OCI-LY7 (cell line): ENCODE data around the gene STK16. TPM values are rescaled to one million over a fixed set of nuclear protein-coding genes. Genes with fewer than 3 reads are reported as not detected.

Experiments
- BruUV-seq: library from RNA; stranded (reverse); fragments of 400-500 nt; replicated peaks from 2 replicates; lab custom pipeline; 2021; lab: Mats Ljungman, UMichigan
- CTCF ChIA-PET: fragments of 300-600 bp; sonication (Branson Sonifier 250); formaldehyde crosslinking; loops from one replicate; lab custom pipeline; 2022; ENCODE audit warnings: antibody characterized with exemption; ENCODE audit not compliant: unreplicated experiment; lab: Charles Lee
- POLR2A ChIA-PET: fragments of 300-600 bp; sonication (Branson Sonifier 250); formaldehyde crosslinking; loops from one replicate; lab custom pipeline; 2022; ENCODE audit warnings: antibody characterized with exemption; lab: Charles Lee
- DNase-seq: peaks from one replicate; pipeline ENCODE4 v3.0.0-alpha.2; 2015; ENCODE audit warnings: low spot score
- H2AFZ ChIP-seq: fragments of 200-600 bp; sonication (generic), shearing (Covaris generic); 2 replicates; pipeline ENCODE4 v1.6.1; 2014; ENCODE audit warnings: mild to moderate bottlenecking, antibody characterized with exemption, low read length, moderate library complexity
- H3K27ac ChIP-seq: fragments of 200-600 bp; sonication (generic); 2 replicates; pipeline ENCODE4 v1.5.1; 2014; ENCODE audit warnings: mixed run types, low read depth, mild to moderate bottlenecking, moderate library complexity, low read length, inconsistent platforms; ENCODE audit not compliant: poor library complexity, severe bottlenecking
- H3K36me3 ChIP-seq: fragments of 200-600 bp; sonication (generic); 2 replicates; pipeline ENCODE4 v1.6.1; 2014; ENCODE audit warnings: mild to moderate bottlenecking, antibody characterized with exemption, low read length, moderate library complexity, mixed read lengths; ENCODE audit not compliant: insufficient read depth
- H3K4me1 ChIP-seq: fragments of 200-600 bp; sonication (generic); 2 replicates; pipeline ENCODE4 v1.5.1; 2014; ENCODE audit warnings: mild to moderate bottlenecking, low read length; ENCODE audit not compliant: insufficient read depth, poor library complexity, severe bottlenecking
- H3K4me2 ChIP-seq: fragments of 200-600 bp; sonication (generic); 2 replicates; pipeline ENCODE4 v1.6.1; 2014; ENCODE audit warnings: mild to moderate bottlenecking, low read length
- H3K4me3 ChIP-seq: fragments of 200-600 bp; sonication (generic); 2 replicates; pipeline ENCODE4 v1.5.1; 2014; ENCODE audit warnings: mild to moderate bottlenecking, low read depth, low read length; ENCODE audit not compliant: poor library complexity, severe bottlenecking
- H3K79me2 ChIP-seq: fragments of 200-600 bp; sonication (generic); 2 replicates; pipeline ENCODE4 v1.6.1; 2016; ENCODE audit warnings: low read depth, mild to moderate bottlenecking, low read length, moderate library complexity, mixed read lengths; ENCODE audit not compliant: insufficient read depth
- H3K9me2 ChIP-seq: fragments of 200-600 bp; sonication (generic); 2 replicates; pipeline ENCODE4 v1.6.1; 2016; ENCODE audit warnings: mild to moderate bottlenecking, low read length, mixed read lengths; ENCODE audit not compliant: insufficient read depth
- H3K9me3 ChIP-seq: fragments of 200-600 bp; sonication (generic); 2 replicates; pipeline ENCODE4 v1.6.1; 2014; ENCODE audit warnings: mild to moderate bottlenecking, mixed run types, low read length, mixed read lengths
- H4K20me1 ChIP-seq: fragments of 200-600 bp; sonication (generic); 2 replicates; pipeline ENCODE4 v1.6.1; 2014; ENCODE audit warnings: mild to moderate bottlenecking, antibody characterized with exemption, low read length, moderate library complexity, mixed read lengths; ENCODE audit not compliant: insufficient read depth
- CTCF ChIP-seq: fragments of 200-600 bp; sonication (generic); conservative IDR thresholded peaks from 2 replicates; pipeline ENCODE4 v1.5.1; 2014; ENCODE audit warnings: mild to moderate bottlenecking, antibody characterized with exemption, low read length, moderate library complexity, mixed read lengths
- EZH2phosphoT487 ChIP-seq: fragments of 200-600 bp; sonication (generic); IDR thresholded peaks from 2 replicates; pipeline ENCODE4 v1.6.1; 2018; ENCODE audit warnings: low read depth, borderline replicate concordance, mild to moderate bottlenecking, mixed run types, antibody characterized with exemption, low read length, moderate library complexity, mixed read lengths
- intact Hi-C: fragments of 100-400 bp; cut with micrococcal nuclease; formaldehyde crosslinking; loops from one replicate; pipeline ENCODE4 v1.10.0; 2022; ENCODE audit not compliant: unreplicated experiment
- total RNA-seq, 2 experiments: library from RNA; depleted of rRNA in 1 of 2; stranded (reverse); fragments of >200 nt in 1 of 2; shearing (Covaris generic) in 1 of 2; gene quantifications; 2 replicates each; pipeline ENCODE4 v1.2.3, GENCODE V29; 2014 to 2022

STK16 gene
- total RNA-seq, 2 experiments from 2014 or later: 23.4 to 39.5 TPM

- DNase-seq: no peak
- peaks cover 4% of the 10 kb centered on the region for H3K4me1 ChIP-seq
- H3K9me3 ChIP-seq: no peaks in the 10 kb centered on the region
- H3K4me3 ChIP-seq: no peak overlapping the region
- H4K20me1 ChIP-seq: no peaks in the 10 kb centered on the region
- no peaks in the 10 kb centered on the region for H3K9me2 ChIP-seq
- no peak overlapping the region for H2AFZ ChIP-seq
- no TSS peak for BruUV-seq
- intact Hi-C loops: no loop called here
- TF ChIP-seq CTCF (no peak), EZH2phosphoT487 (no peak)
- CTCF ChIA-PET: no interaction called here
- H3K27ac ChIP-seq: no peak overlapping the region
- POLR2A ChIA-PET: interaction anchor here (0.7 to 1.5 kb wide), 3 partner anchors 8 to 90 kb away, joined by 3 read pairs; no protein-coding TSS in a partner anchor
- H3K79me2 ChIP-seq: no peaks in the 10 kb centered on the region
- no peaks in the 10 kb centered on the region for H3K36me3 ChIP-seq
- no peak overlapping the region for H3K4me2 ChIP-seq
These were observed 21.0 kb downstream of the STK16 start for GRCh38 chr2:219266232-219266631.

GRCh38 chr2:219266886-219267285 lies 21.6 kb downstream of the STK16 start:
- POLR2A ChIA-PET: interaction anchor here (0.5 to 1.8 kb wide), 2 partner anchors 12 to 276 kb away, joined by 3 to 4 read pairs; no protein-coding TSS in a partner anchor
- intact Hi-C loops: no loop called here
- H3K4me2 ChIP-seq: no peak overlapping the region
- H2AFZ ChIP-seq: no peak overlapping the region
- no peak overlapping the region for H3K27ac ChIP-seq
- DNase-seq: no peak
- H3K9me3 ChIP-seq: no peaks in the 10 kb centered on the region
- H3K4me1 ChIP-seq: no peaks in the 10 kb centered on the region
- CTCF ChIA-PET: no interaction called here
- no peak overlapping the region for H3K4me3 ChIP-seq
- no peaks in the 10 kb centered on the region for H3K36me3 ChIP-seq
- TF ChIP-seq EZH2phosphoT487 (no peak), CTCF (no peak)
- no peaks in the 10 kb centered on the region for H4K20me1 ChIP-seq
- no peaks in the 10 kb centered on the region for H3K79me2 ChIP-seq
- BruUV-seq: no TSS peak
- no peaks in the 10 kb centered on the region for H3K9me2 ChIP-seq

GRCh38 chr2:219268294-219268693 lies 23.0 kb downstream of the STK16 start:
- ChIA-PET CTCF (no interaction called here), POLR2A (interaction anchor here (0.7 to 1.8 kb wide), 3 partner anchors 13 to 857 kb away, joined by 3 to 8 read pairs (median 4); no protein-coding TSS in a partner anchor)
- no peak for DNase-seq
- TF ChIP-seq CTCF: no peak
- TF ChIP-seq EZH2phosphoT487: no peak
- no TSS peak for BruUV-seq
- Histone ChIP-seq H4K20me1 (no peaks in the 10 kb centered on the region), H3K4me2 (no peak overlapping the region), H3K79me2 (no peaks in the 10 kb centered on the region), H3K36me3 (no peaks in the 10 kb centered on the region), H3K27ac (no peak overlapping the region), H3K4me3 (no peak overlapping the region), H3K9me2 (no peaks in the 10 kb centered on the region), H2AFZ (no peak overlapping the region), H3K4me1 (no peaks in the 10 kb centered on the region), H3K9me3 (no peaks in the 10 kb centered on the region)
- intact Hi-C loops: no loop called here
